ENCODE data around the gene KRT17. TPM values are rescaled to one million over a fixed set of nuclear protein-coding genes. Genes with fewer than 3 reads are reported as not detected.

Gene KRT17
- total and polyA plus RNA-seq, 9 of the 15 experiments (the other 6 are each of a cell fraction or from before 2014, with no cell fraction given) = 0.23 to 0.25 TPM; not detected in 7

- TF ChIP-seq, protein P1, sequence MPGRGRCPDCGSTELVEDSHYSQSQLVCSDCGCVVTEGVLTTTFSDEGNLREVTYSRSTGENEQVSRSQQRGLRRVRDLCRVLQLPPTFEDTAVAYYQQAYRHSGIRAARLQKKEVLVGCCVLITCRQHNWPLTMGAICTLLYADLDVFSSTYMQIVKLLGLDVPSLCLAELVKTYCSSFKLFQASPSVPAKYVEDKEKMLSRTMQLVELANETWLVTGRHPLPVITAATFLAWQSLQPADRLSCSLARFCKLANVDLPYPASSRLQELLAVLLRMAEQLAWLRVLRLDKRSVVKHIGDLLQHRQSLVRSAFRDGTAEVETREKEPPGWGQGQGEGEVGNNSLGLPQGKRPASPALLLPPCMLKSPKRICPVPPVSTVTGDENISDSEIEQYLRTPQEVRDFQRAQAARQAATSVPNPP (IDR thresholded peaks at IDR 0.05; ENCODE audit: borderline replicate concordance, insufficient read depth, insufficient read length) = no peak
- TF ChIP-seq BCL6 (CRISPR knock-in tag; IDR thresholded peaks at IDR 0.05) (no peak), E2F1 (CRISPR knock-in tag; IDR thresholded peaks at IDR 0.05) (no peak), BHLHE40 (IDR thresholded peaks at IDR 0.05; ENCODE audit: low read length) (peak; percentile 54; the same call in 1 of the 2 replicates), FOXP1 (CRISPR knock-in tag; IDR thresholded peaks at IDR 0.05) (no peak), SAFB2 (IDR thresholded peaks at IDR 0.05; ENCODE audit: borderline replicate concordance, low read depth, low read length, severe bottlenecking) (no peak), JUN (IDR thresholded peaks at IDR 0.05; ENCODE audit: borderline replicate concordance, low read depth, low read length) (peak; percentile 35; the same call in 1 of the 2 replicates), JUN (CRISPR knock-in tag; IDR thresholded peaks at IDR 0.05; ENCODE audit: borderline replicate concordance) (no peak), BACH1 (tag; IDR thresholded peaks at IDR 0.05) (no peak; the same call in 1 of the 2 replicates), BRD9 (IDR thresholded peaks at IDR 0.05; ENCODE audit: low read depth, partially characterized antibody) (peak; percentile 90), YY1 (IDR thresholded peaks at IDR 0.05; ENCODE audit: borderline replicate concordance in 1 of 3, control insufficient read depth in 1 of 3, extremely low read depth in 1 of 3, insufficient read depth in 3 of 3, insufficient read length in 1 of 3, insufficient replicate concordance in 2 of 3, low read depth in 1 of 3, low read length in 2 of 3) (peak in 2 of 3 experiments; percentile 30 to 65), CHD7 (IDR thresholded peaks at IDR 0.05; ENCODE audit: low read depth, low read length) (no peak)
Measured at GRCh38 chr17:41666708-41667279, 42.4 kb upstream of the KRT17 start (continued).
